Vagina (tissue), 2 donors: ENCODE data around the gene LBH.

Source experiments
- CTCF ChIP-seq, 3 experiments: fragments of 450-650 bp in 2 of 3; fragments of 200-600 bp in 1 of 3; sonication (generic) in 1 of 3; IDR thresholded peaks; one replicate each; pipeline ENCODE4 v1.5.1; 2017 to 2019; ENCODE audit warnings: antibody characterized with exemption in 3 of 3, mild to moderate bottlenecking in 2 of 3, moderate library complexity in 2 of 3
- POLR2A ChIP-seq, 2 donors: fragments of 450-650 bp; IDR thresholded peaks; one replicate each; pipeline ENCODE4 v1.6.1; 2017; ENCODE audit warnings: antibody characterized with exemption in 2 of 2, mild to moderate bottlenecking in 2 of 2, moderate library complexity in 2 of 2
- POLR2AphosphoS5 ChIP-seq, 2 donors: sonication (generic); formaldehyde crosslinking; IDR thresholded peaks; one replicate each; pipeline ENCODE4 v1.9.0; 2017; ENCODE audit warnings: antibody characterized with exemption in 2 of 2, mild to moderate bottlenecking in 2 of 2, low read depth in 1 of 2; ENCODE audit not compliant: insufficient read depth in 1 of 2

- TF ChIP-seq CTCF (IDR thresholded peaks at IDR 0.05): no peak
- no peak for TF ChIP-seq POLR2A (IDR thresholded peaks at IDR 0.05)
- no peak for TF ChIP-seq POLR2AphosphoS5 (IDR thresholded peaks at IDR 0.05; ENCODE audit: insufficient read depth in 1 of 2, low read depth in 1 of 2)
Measured at GRCh38 chr2:30213326-30213725, 18.0 kb upstream of the LBH start.
